H9 (cell line): ENCODE data around the gene EDIL3. TPM values are rescaled to one million over a fixed set of nuclear protein-coding genes. Genes with fewer than 3 reads are reported as not detected.

Experiments
- DNase-seq: peaks from one replicate; pipeline ENCODE4 v3.0.0-alpha.2; 2017
- H2AFZ ChIP-seq: one replicate; pipeline ENCODE4 v1.6.1; 2013; ENCODE audit warnings: mild to moderate bottlenecking, low read length, control low read depth, moderate library complexity
- H2AK5ac ChIP-seq: 2 replicates; pipeline ENCODE4 v1.6.1; 2013; ENCODE audit warnings: low read length, control low read depth, mixed read lengths; ENCODE audit not compliant: insufficient read length
- H2BK120ac ChIP-seq: one replicate; pipeline ENCODE4 v1.6.1; 2013; ENCODE audit warnings: low read depth, mild to moderate bottlenecking, low read length, control low read depth, inconsistent platforms; ENCODE audit not compliant: poor library complexity, severe bottlenecking
- H2BK12ac ChIP-seq: 2 replicates; pipeline ENCODE4 v1.6.1; 2013; ENCODE audit warnings: low read length, control low read depth, mixed read lengths, low read depth; ENCODE audit not compliant: insufficient read length
- H2BK15ac ChIP-seq: 2 replicates; pipeline ENCODE4 v1.6.1; 2013; ENCODE audit warnings: low read depth, low read length, control low read depth
- H2BK20ac ChIP-seq: one replicate; pipeline ENCODE4 v1.6.1; 2013; ENCODE audit warnings: low read depth, mild to moderate bottlenecking, low read length, control low read depth, inconsistent platforms; ENCODE audit not compliant: poor library complexity, severe bottlenecking
- H2BK5ac ChIP-seq: 2 replicates; pipeline ENCODE4 v1.6.1; 2013; ENCODE audit warnings: low read length, control low read depth, mixed read lengths; ENCODE audit not compliant: insufficient read length
- H3K14ac ChIP-seq: 2 replicates; pipeline ENCODE4 v1.6.1; 2013; ENCODE audit warnings: low read length, control low read depth; ENCODE audit not compliant: insufficient read depth
- H3K18ac ChIP-seq: 2 replicates; pipeline ENCODE4 v1.6.1; 2013; ENCODE audit warnings: low read depth, mild to moderate bottlenecking, mixed read lengths, low read length, control low read depth; ENCODE audit not compliant: insufficient read length
- H3K23ac ChIP-seq: 2 replicates; pipeline ENCODE4 v1.6.1; 2013; ENCODE audit warnings: low read length, control low read depth, mixed read lengths, low read depth; ENCODE audit not compliant: insufficient read length
- H3K23me2 ChIP-seq: 2 replicates; pipeline ENCODE4 v1.6.1; 2013; ENCODE audit warnings: low read depth, mild to moderate bottlenecking, mixed read lengths, low read length, control low read depth; ENCODE audit not compliant: insufficient read length, poor library complexity, severe bottlenecking
- H3K27ac ChIP-seq: 2 replicates; pipeline ENCODE4 v1.5.1; 2013; ENCODE audit warnings: low read length, control low read depth, mixed read lengths, low read depth; ENCODE audit not compliant: insufficient read length
- H3K27me3 ChIP-seq: 2 replicates; pipeline ENCODE4 v1.6.1; 2013; ENCODE audit warnings: low read length, control low read depth, inconsistent platforms; ENCODE audit not compliant: insufficient read depth
- H3K4ac ChIP-seq: 2 replicates; pipeline ENCODE4 v1.6.1; 2013; ENCODE audit warnings: low read depth, mild to moderate bottlenecking, control low read depth, inconsistent platforms, low read length, moderate library complexity
- H3K4me1 ChIP-seq: 2 replicates; pipeline ENCODE4 v1.6.1; 2013; ENCODE audit warnings: low read length, control low read depth, inconsistent platforms; ENCODE audit not compliant: insufficient read depth
- H3K4me2 ChIP-seq: 2 replicates; pipeline ENCODE4 v1.6.1; 2013; ENCODE audit warnings: low read length, control low read depth, mixed read lengths; ENCODE audit not compliant: insufficient read length, insufficient read depth
- H3K56ac ChIP-seq: 2 replicates; pipeline ENCODE4 v1.6.1; 2013; ENCODE audit warnings: low read depth, mild to moderate bottlenecking, mixed read lengths, low read length, control low read depth; ENCODE audit not compliant: insufficient read length
- H3K79me1 ChIP-seq: 2 replicates; pipeline ENCODE4 v1.6.1; 2013; ENCODE audit warnings: low read depth, mild to moderate bottlenecking, moderate library complexity, low read length, control low read depth, inconsistent platforms; ENCODE audit not compliant: insufficient read depth, poor library complexity, severe bottlenecking
- H3K79me2 ChIP-seq: 2 replicates; pipeline ENCODE4 v1.6.1; 2013; ENCODE audit warnings: low read length, control low read depth, inconsistent platforms; ENCODE audit not compliant: insufficient read depth
- H3K9ac ChIP-seq: 2 replicates; pipeline ENCODE4 v1.6.1; 2013; ENCODE audit warnings: low read length, control low read depth, mixed read lengths; ENCODE audit not compliant: insufficient read length; ENCODE audit errors: extremely low read depth
- H3K9me3 ChIP-seq: one replicate; pipeline ENCODE4 v1.6.1; 2013; ENCODE audit warnings: low read depth, low read length, inconsistent platforms; ENCODE audit not compliant: control insufficient read depth
- H3T11ph ChIP-seq: one replicate; pipeline ENCODE4 v1.6.1; 2013; ENCODE audit warnings: mild to moderate bottlenecking, low read length, control low read depth, inconsistent platforms
- H4K20me1 ChIP-seq: one replicate; pipeline ENCODE4 v1.6.1; 2013; ENCODE audit not compliant: control insufficient read depth, insufficient read length, insufficient read depth
- H4K5ac ChIP-seq: 2 replicates; pipeline ENCODE4 v1.6.1; 2013; ENCODE audit warnings: low read depth, mild to moderate bottlenecking, mixed read lengths, low read length, control low read depth; ENCODE audit not compliant: insufficient read length
- H4K8ac ChIP-seq: replicated peaks from 2 replicates; pipeline ENCODE4 v1.6.1; 2013; ENCODE audit warnings: low read length, control low read depth, mixed read lengths, low read depth; ENCODE audit not compliant: insufficient read length
- H4K91ac ChIP-seq: 2 replicates; pipeline ENCODE4 v1.6.1; 2013; ENCODE audit warnings: low read depth, mild to moderate bottlenecking, moderate library complexity, mixed read lengths, low read length, control low read depth; ENCODE audit not compliant: insufficient read length
- H3K27ac Mint-ChIP-seq, 3 experiments: 2 replicates in 2 of 3; 3 replicates in 1 of 3; pipeline ENCODE4 v1.8.0; 2020 to 2021; ENCODE audit warnings: mixed read lengths in 3 of 3, mild to moderate bottlenecking in 1 of 3, moderate library complexity in 1 of 3
- H3K27me3 Mint-ChIP-seq: 2 replicates; pipeline ENCODE4 v1.8.0; 2021; ENCODE audit warnings: low read depth, mild to moderate bottlenecking, moderate library complexity, mixed read lengths
- H3K36me3 Mint-ChIP-seq, 3 experiments: 2 replicates in 2 of 3; 3 replicates in 1 of 3; pipeline ENCODE4 v1.8.0; 2020 to 2021; ENCODE audit warnings: low read depth in 3 of 3, mixed read lengths in 3 of 3; ENCODE audit not compliant: insufficient read depth in 1 of 3
- H3K4me1 Mint-ChIP-seq, 2 experiments: 2 replicates each; pipeline ENCODE4 v1.8.0; 2020; ENCODE audit warnings: mixed read lengths in 2 of 2
- H3K4me3 Mint-ChIP-seq, 2 experiments: 2 replicates in 1 of 2; 3 replicates in 1 of 2; pipeline ENCODE4 v1.8.0; 2020 to 2021; ENCODE audit warnings: mild to moderate bottlenecking in 2 of 2, mixed read lengths in 2 of 2, moderate library complexity in 1 of 2
- H3K9me3 Mint-ChIP-seq, 2 experiments: 2 replicates in 1 of 2; 3 replicates in 1 of 2; pipeline ENCODE4 v1.8.0; 2020; ENCODE audit warnings: mild to moderate bottlenecking in 2 of 2, mixed read lengths in 2 of 2, moderate library complexity in 1 of 2
- CTCF ChIP-seq: fragments of 200-600 bp; sonication (generic); conservative IDR thresholded peaks from 3 replicates; pipeline ENCODE4 v1.8.0; 2021; ENCODE audit warnings: antibody characterized with exemption, mild to moderate bottlenecking
- WGBS: extraction: QIAGEN DNeasy Blood & Tissue Kit; methylation state at CpG from one replicate; pipeline ENCODE4 v1.1.7; 2013; ENCODE audit warnings: missing lambda C conversion rate, low lambda C conversion rate, mixed read lengths; ENCODE audit not compliant: insufficient read length; ENCODE audit errors: extremely low coverage; 5-methylcytosine and 5-hydroxymethylcytosine counted together
- total RNA-seq: library from RNA; stranded (reverse); gene quantifications from 2 replicates; pipeline ENCODE4 v1.2.1, GENCODE V29; 2021

EDIL3 gene
- total RNA-seq, 1 experiment from 2014 or later, result 61.9 TPM

GRCh38 chr5:83899326-83899970, 485.2 kb downstream of the EDIL3 start:
- H4K5ac ChIP-seq, result no peak overlapping the region
- H2AK5ac ChIP-seq, result no peak overlapping the region
- peaks cover 2% of the 10 kb centered on the region for H3K23me2 ChIP-seq
- H3K4me2 ChIP-seq, result no peak overlapping the region
- H3K4me1 ChIP-seq, result no peaks in the 10 kb centered on the region
- H4K20me1 ChIP-seq, result no peaks in the 10 kb centered on the region
- no peak overlapping the region for H4K8ac ChIP-seq
- H2BK15ac ChIP-seq, result no peak overlapping the region
- H2BK5ac ChIP-seq, result no peak overlapping the region
- H3K9me3 ChIP-seq, result no peaks in the 10 kb centered on the region
- H3K4me1 Mint-ChIP-seq, result peaks cover 0 to 2% of the 10 kb centered on the region in 2 experiments; a peak in 1 of 4 replicates
- no peaks in the 10 kb centered on the region; the same call in 1 of the 2 replicates for H3K27me3 Mint-ChIP-seq
- no peak overlapping the region for H3K14ac ChIP-seq
- H3K79me1 ChIP-seq, result no peaks in the 10 kb centered on the region
- no peaks in the 10 kb centered on the region for H3K79me2 ChIP-seq
- H2BK120ac ChIP-seq, result no peak overlapping the region
- H2BK12ac ChIP-seq, result no peak overlapping the region
- TF ChIP-seq CTCF, result no peak
- H3K18ac ChIP-seq, result no peak overlapping the region
- no peak for DNase-seq
- H3K56ac ChIP-seq, result no peak overlapping the region
- H2BK20ac ChIP-seq, result no peak overlapping the region
- no peak overlapping the region for H3K9ac ChIP-seq
- no peak overlapping the region for H3T11ph ChIP-seq
- no peak overlapping the region for H3K27ac Mint-ChIP-seq
- H3K4ac ChIP-seq, result no peak overlapping the region
- no peak overlapping the region for H4K91ac ChIP-seq
- H3K4me3 Mint-ChIP-seq, result no peak overlapping the region
- H3K36me3 Mint-ChIP-seq, result no peaks in the 10 kb centered on the region; a peak in 1 of 7 replicates
- H2AFZ ChIP-seq, result no peak overlapping the region
- no peak overlapping the region for H3K27ac ChIP-seq
- 0 out of 5 replicates have a peak, but pooled peaks cover 0 to 2% of the 10 kb centered on the region in 2 experiments for H3K9me3 Mint-ChIP-seq
- no peak overlapping the region for H3K23ac ChIP-seq
- no CpG with 5 or more reads among the region's 2 CpGs for WGBS
- H3K27me3 ChIP-seq, result no peaks in the 10 kb centered on the region
